Measurements from ENCODE around the gene ZMIZ1.

The ZMIZ1 gene

GRCh38 chr10:79242620-79243152 lies 173.9 kb downstream of the ZMIZ1 start:
- Histone ChIP-seq H3K14ac (ENCODE audit: low read length) (peak overlapping the region; percentile 40), H4K8ac (ENCODE audit: low read depth, low read length) (peak overlapping the region; percentile 34), H2AK5ac (ENCODE audit: low read length) (peak overlapping the region; percentile 26), H4K91ac (ENCODE audit: low read depth, low read length) (peak overlapping the region; percentile 49), H2BK120ac (ENCODE audit: insufficient read depth, low read length, poor library complexity) (peak overlapping the region; percentile 66), H3K4me2 (ENCODE audit: low read length) (peak overlapping the region; percentile 87), H3K4me3 (ENCODE audit: low read depth, low read length) (peak overlapping the region; percentile 73), H3K23ac (ENCODE audit: low read length) (no peak overlapping the region), H3K79me2 (ENCODE audit: control insufficient read depth, insufficient read depth, low read length, poor library complexity) (peaks cover 28% of the 10 kb centered on the region), H3K27me3 (ENCODE audit: insufficient read depth, low read length) (no peaks in the 10 kb centered on the region), H3K9me3 (ENCODE audit: insufficient read depth, low read depth, low read length) (no peaks in the 10 kb centered on the region), H3K79me1 (ENCODE audit: low read length) (peaks cover 45% of the 10 kb centered on the region), H4K12ac (ENCODE audit: low read depth, low read length) (peak overlapping the region; percentile 32), H3K4me1 (ENCODE audit: control insufficient read depth in 1 of 2, insufficient read depth in 2 of 2, low read length in 2 of 2) (peaks cover 71 to 82% of the 10 kb centered on the region in 2 experiments), H3K9ac (ENCODE audit: low read length) (peak overlapping the region; percentile 42), H3K4ac (ENCODE audit: low read depth, low read length) (peak overlapping the region; percentile 52), H3K27ac (ENCODE audit: low read depth, low read length) (peak overlapping the region; percentile 39), H2BK5ac (ENCODE audit: low read depth, low read length, poor library complexity) (peak overlapping the region; percentile 18), H3K18ac (ENCODE audit: low read length) (peak overlapping the region; percentile 74), H2AFZ (ENCODE audit: insufficient read depth, low read length, poor library complexity) (no peak overlapping the region), H2BK12ac (ENCODE audit: low read length) (peak overlapping the region; percentile 27), H3K36me3 (ENCODE audit: control insufficient read depth in 1 of 2, insufficient read depth in 2 of 2, low read length in 2 of 2) (peaks cover 11 to 19% of the 10 kb centered on the region in 2 experiments)
- peak; percentile 79 to 83 for DNase-seq
- no CpG with 5 or more reads among the region's 60 CpGs for WGBS (ENCODE audit: extremely low coverage, insufficient coverage, insufficient read length)

DNA sequence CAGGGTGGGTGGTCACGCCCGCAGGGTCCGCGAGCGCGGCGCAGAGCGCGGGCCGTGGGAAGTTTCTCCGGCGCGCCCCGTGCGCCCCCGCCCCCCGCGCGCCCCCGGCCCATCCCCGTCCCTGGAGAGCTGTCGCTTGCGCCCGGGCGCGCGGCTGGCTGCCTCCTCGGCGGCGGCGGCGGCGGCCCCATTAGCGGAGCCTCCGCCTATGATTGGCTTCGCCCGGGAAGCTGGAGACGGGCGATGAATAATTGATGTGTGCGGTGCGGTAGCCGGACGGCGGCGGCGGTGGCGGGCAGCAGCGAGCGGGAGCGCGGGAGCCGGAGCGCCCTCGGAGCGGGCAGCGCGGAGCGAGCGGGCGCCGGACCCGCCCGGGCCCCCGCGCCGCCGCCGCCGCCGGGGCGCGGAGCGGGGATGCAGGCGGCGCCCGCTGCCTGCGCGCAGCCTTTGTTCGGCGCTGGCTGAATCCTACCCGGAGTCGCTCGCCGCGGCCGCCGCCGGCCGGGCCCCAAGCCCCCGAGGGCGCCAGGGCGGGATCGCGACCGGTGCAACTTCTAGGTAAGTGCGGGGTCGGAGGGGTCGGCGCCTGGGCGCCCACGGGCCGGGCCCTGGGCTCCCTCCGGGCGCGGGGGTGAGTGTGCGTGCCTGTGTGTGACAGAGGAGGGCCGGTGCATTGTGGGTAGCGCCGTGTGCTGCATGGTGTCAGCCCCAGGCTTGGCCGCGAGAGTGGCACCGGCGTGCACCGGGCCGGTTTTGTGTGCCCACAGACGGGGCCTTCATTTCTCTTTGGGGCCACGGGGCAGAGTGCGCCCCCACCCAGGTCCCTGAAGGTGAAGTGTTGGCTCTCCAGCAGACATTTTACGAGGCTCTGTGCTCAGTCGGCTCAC lies 174.7 kb downstream of the ZMIZ1 start:
- peaks cover 39% of the 10 kb centered on the region for H3K79me1 ChIP-seq (ENCODE audit: low read length)
- peak overlapping the region; percentile 33 for H3K14ac ChIP-seq (ENCODE audit: low read length)
- peak overlapping the region; percentile 87 for H3K4me2 ChIP-seq (ENCODE audit: low read length)
- H2AFZ ChIP-seq (ENCODE audit: insufficient read depth, low read length, poor library complexity), result no peak overlapping the region
- peak overlapping the region; percentile 49 for H3K9ac ChIP-seq (ENCODE audit: low read length)
- peak overlapping the region; percentile 21 for H4K12ac ChIP-seq (ENCODE audit: low read depth, low read length)
- H3K18ac ChIP-seq (ENCODE audit: low read length), result peak overlapping the region; percentile 21
- H2BK120ac ChIP-seq (ENCODE audit: insufficient read depth, low read length, poor library complexity), result no peak overlapping the region
- peaks cover 70 to 82% of the 10 kb centered on the region in 2 experiments for H3K4me1 ChIP-seq (ENCODE audit: control insufficient read depth in 1 of 2, insufficient read depth in 2 of 2, low read length in 2 of 2)
- H4K91ac ChIP-seq (ENCODE audit: low read depth, low read length), result peak overlapping the region; percentile 51
- no peak overlapping the region for H2BK12ac ChIP-seq (ENCODE audit: low read length)
- no peak overlapping the region for H3K23ac ChIP-seq (ENCODE audit: low read length)
- WGBS (ENCODE audit: extremely low coverage, insufficient coverage, insufficient read length), result no CpG with 5 or more reads among the region's 120 CpGs
- no peak overlapping the region for H3K27ac ChIP-seq (ENCODE audit: low read depth, low read length)
- H3K79me2 ChIP-seq (ENCODE audit: control insufficient read depth, insufficient read depth, low read length, poor library complexity), result peaks cover 28% of the 10 kb centered on the region
- H3K4me3 ChIP-seq (ENCODE audit: low read depth, low read length), result peak overlapping the region; percentile 73
- no peaks in the 10 kb centered on the region for H3K27me3 ChIP-seq (ENCODE audit: insufficient read depth, low read length)
- H3K4ac ChIP-seq (ENCODE audit: low read depth, low read length), result peak overlapping the region; percentile 14
- H3K36me3 ChIP-seq (ENCODE audit: control insufficient read depth in 1 of 2, insufficient read depth in 2 of 2, low read length in 2 of 2), result peaks cover 11 to 19% of the 10 kb centered on the region in 2 experiments
- H2BK5ac ChIP-seq (ENCODE audit: low read depth, low read length, poor library complexity), result peak overlapping the region; percentile 19
- peak overlapping the region; percentile 18 for H2AK5ac ChIP-seq (ENCODE audit: low read length)
- H4K8ac ChIP-seq (ENCODE audit: low read depth, low read length), result peak overlapping the region; percentile 20
- peak in 1 of 2 donors; percentile 63 for DNase-seq
- H3K9me3 ChIP-seq (ENCODE audit: insufficient read depth, low read depth, low read length), result no peaks in the 10 kb centered on the region

DNA sequence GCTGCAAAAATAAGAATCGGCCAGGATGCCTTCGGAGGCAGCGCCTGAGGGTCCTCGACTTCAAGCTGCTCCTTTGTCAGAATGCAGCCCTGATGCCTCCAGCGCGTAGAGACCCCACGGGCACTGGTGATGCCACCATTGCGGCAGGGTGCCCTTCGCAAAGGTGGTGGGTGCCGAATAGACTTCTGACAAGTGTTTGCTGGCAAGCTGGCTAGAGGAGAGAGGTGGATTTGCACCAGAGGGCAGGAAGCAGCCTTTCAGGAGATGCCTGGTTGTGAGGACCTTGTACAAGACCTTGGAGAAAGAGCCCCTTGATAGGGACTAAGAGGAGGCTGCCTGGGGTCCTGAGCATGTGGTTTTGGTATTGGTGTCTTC lies 175.3 kb downstream of the ZMIZ1 start:
- Histone ChIP-seq H3K4me2 (ENCODE audit: low read length) (peak overlapping the region; percentile 87), H3K79me1 (ENCODE audit: low read length) (peaks cover 36% of the 10 kb centered on the region), H3K27ac (ENCODE audit: low read depth, low read length) (no peak overlapping the region), H4K8ac (ENCODE audit: low read depth, low read length) (peak overlapping the region; percentile 20), H3K23ac (ENCODE audit: low read length) (no peak overlapping the region), H3K14ac (ENCODE audit: low read length) (no peak overlapping the region), H2AK5ac (ENCODE audit: low read length) (no peak overlapping the region), H3K9me3 (ENCODE audit: insufficient read depth, low read depth, low read length) (no peaks in the 10 kb centered on the region), H3K4me1 (ENCODE audit: control insufficient read depth in 1 of 2, insufficient read depth in 2 of 2, low read length in 2 of 2) (peaks cover 67 to 81% of the 10 kb centered on the region in 2 experiments), H3K9ac (ENCODE audit: low read length) (no peak overlapping the region), H3K18ac (ENCODE audit: low read length) (peak overlapping the region; percentile 21), H3K36me3 (ENCODE audit: control insufficient read depth in 1 of 2, insufficient read depth in 2 of 2, low read length in 2 of 2) (peaks cover 13 to 19% of the 10 kb centered on the region in 2 experiments), H3K4ac (ENCODE audit: low read depth, low read length) (peak overlapping the region; percentile 59), H4K12ac (ENCODE audit: low read depth, low read length) (no peak overlapping the region), H2BK12ac (ENCODE audit: low read length) (no peak overlapping the region), H3K79me2 (ENCODE audit: control insufficient read depth, insufficient read depth, low read length, poor library complexity) (peaks cover 28% of the 10 kb centered on the region), H3K27me3 (ENCODE audit: insufficient read depth, low read length) (no peaks in the 10 kb centered on the region), H2BK5ac (ENCODE audit: low read depth, low read length, poor library complexity) (no peak overlapping the region), H2AFZ (ENCODE audit: insufficient read depth, low read length, poor library complexity) (no peak overlapping the region), H3K4me3 (ENCODE audit: low read depth, low read length) (peak overlapping the region; percentile 73), H2BK120ac (ENCODE audit: insufficient read depth, low read length, poor library complexity) (no peak overlapping the region), H4K91ac (ENCODE audit: low read depth, low read length) (no peak overlapping the region)
- no CpG with 5 or more reads among the region's 10 CpGs for WGBS (ENCODE audit: extremely low coverage, insufficient coverage, insufficient read length)
- no peak for DNase-seq

GRCh38 chr10:79244841-79245504 lies 176.2 kb downstream of the ZMIZ1 start:
- no peak overlapping the region for H2BK5ac ChIP-seq (ENCODE audit: low read depth, low read length, poor library complexity)
- no CpG with 5 or more reads among the region's 15 CpGs for WGBS (ENCODE audit: extremely low coverage, insufficient coverage, insufficient read length)
- H4K12ac ChIP-seq (ENCODE audit: low read depth, low read length), result no peak overlapping the region
- H2BK120ac ChIP-seq (ENCODE audit: insufficient read depth, low read length, poor library complexity), result no peak overlapping the region
- H3K4ac ChIP-seq (ENCODE audit: low read depth, low read length), result peak overlapping the region; percentile 59
- no peak overlapping the region for H3K9ac ChIP-seq (ENCODE audit: low read length)
- peaks cover 16 to 22% of the 10 kb centered on the region in 2 experiments for H3K36me3 ChIP-seq (ENCODE audit: control insufficient read depth in 1 of 2, insufficient read depth in 2 of 2, low read length in 2 of 2)
- no peak overlapping the region for H2AK5ac ChIP-seq (ENCODE audit: low read length)
- H3K23ac ChIP-seq (ENCODE audit: low read length), result no peak overlapping the region
- H3K27ac ChIP-seq (ENCODE audit: low read depth, low read length), result no peak overlapping the region
- peaks cover 30% of the 10 kb centered on the region for H3K79me1 ChIP-seq (ENCODE audit: low read length)
- peaks cover 28% of the 10 kb centered on the region for H3K79me2 ChIP-seq (ENCODE audit: control insufficient read depth, insufficient read depth, low read length, poor library complexity)
- H4K8ac ChIP-seq (ENCODE audit: low read depth, low read length), result no peak overlapping the region
- no peak for DNase-seq
- H3K27me3 ChIP-seq (ENCODE audit: insufficient read depth, low read length), result no peaks in the 10 kb centered on the region
- no peak overlapping the region for H2AFZ ChIP-seq (ENCODE audit: insufficient read depth, low read length, poor library complexity)
- peaks cover 61 to 73% of the 10 kb centered on the region in 2 experiments for H3K4me1 ChIP-seq (ENCODE audit: control insufficient read depth in 1 of 2, insufficient read depth in 2 of 2, low read length in 2 of 2)
- H3K4me3 ChIP-seq (ENCODE audit: low read depth, low read length), result no peak overlapping the region
- no peaks in the 10 kb centered on the region for H3K9me3 ChIP-seq (ENCODE audit: insufficient read depth, low read depth, low read length)
- H4K91ac ChIP-seq (ENCODE audit: low read depth, low read length), result no peak overlapping the region
- H3K18ac ChIP-seq (ENCODE audit: low read length), result peak overlapping the region; percentile 0
- H2BK12ac ChIP-seq (ENCODE audit: low read length), result no peak overlapping the region
- peak overlapping the region; percentile 4 for H3K14ac ChIP-seq (ENCODE audit: low read length)
- H3K4me2 ChIP-seq (ENCODE audit: low read length), result no peak overlapping the region

All from trophoblast cell (in vitro differentiated cells and primary cell).